Endothelial cell of umbilical vein (primary cell): ENCODE data around the gene FAM209A. TPM values are rescaled to one million over a fixed set of nuclear protein-coding genes. Genes with fewer than 3 reads are reported as not detected.
A peak's percentile ranks its signal among the peaks of the same experiment; 100 is the strongest.

Experiments used
- BruUV-seq: library from RNA; stranded (reverse); fragments of 400-500 nt; replicated peaks from 2 replicates; lab custom pipeline; 2021; lab: Mats Ljungman, UMichigan
- CTCF ChIA-PET: fragments of 300-600, 350-600 bp; sonication (Branson Sonifier 250); formaldehyde crosslinking; loops from one replicate; lab custom pipeline; 2021; ENCODE audit warnings: antibody characterized with exemption, inconsistent platforms; lab: Charles Lee
- POLR2A ChIA-PET: fragments of 300-600, 350-600 bp; sonication (Branson Sonifier 250); formaldehyde crosslinking; loops from one replicate; lab custom pipeline; 2021; ENCODE audit warnings: antibody characterized with exemption, inconsistent platforms; lab: Charles Lee
- DNase-seq: peaks from one replicate; pipeline ENCODE4 v3.0.0-alpha.2; 2011; ENCODE audit warnings: low read depth, low spot score
- FAIRE-seq: peaks from 2 replicates; lab custom pipeline; 2011; peaks lifted over from hg19 to GRCh38; lab: Jason Lieb, UNC
- H2AFZ ChIP-seq: 2 replicates; pipeline ENCODE4 v1.6.0; 2012; ENCODE audit warnings: low read depth, low read length, control low read depth, inconsistent platforms
- H3K27ac ChIP-seq: 2 replicates; pipeline ENCODE4 v1.5.1; 2011; ENCODE audit warnings: low read depth, mild to moderate bottlenecking, control low read depth, low read length, moderate library complexity; ENCODE audit not compliant: insufficient read depth
- H3K27me3 ChIP-seq, 2 experiments: 2 replicates each; pipeline versions ENCODE4 v1.6.0 to v1.6.1; 2011; ENCODE audit warnings: low read length in 2 of 2, mixed read lengths in 1 of 2; ENCODE audit not compliant: control insufficient read depth in 2 of 2, insufficient read depth in 2 of 2
- H3K36me3 ChIP-seq, 2 experiments: 2 replicates in 1 of 2; 3 replicates in 1 of 2; pipeline ENCODE4 v1.5.1; 2011; ENCODE audit warnings: low read length in 2 of 2, mild to moderate bottlenecking in 1 of 2, moderate library complexity in 1 of 2; ENCODE audit not compliant: control insufficient read depth in 2 of 2, insufficient read depth in 2 of 2; ENCODE audit errors: extremely low read depth in 1 of 2
- H3K4me1 ChIP-seq: 3 replicates; pipeline ENCODE4 v1.5.1; 2011; ENCODE audit warnings: mild to moderate bottlenecking, low read length; ENCODE audit not compliant: control insufficient read depth, insufficient read depth; ENCODE audit errors: extremely low read depth
- H3K4me2 ChIP-seq: 2 replicates; pipeline ENCODE4 v1.6.1; 2011; ENCODE audit warnings: low read length, control low read depth, mixed read lengths; ENCODE audit not compliant: insufficient read depth
- H3K4me3 ChIP-seq, 3 experiments: fragments of 200-600 bp in 1 of 3; sonication (generic), shearing (Covaris generic) in 1 of 3; replicated peaks in 1 of 3; 2 replicates each; pipeline ENCODE4 v1.5.1; 2011 to 2016; ENCODE audit warnings: control low read depth in 3 of 3, low read length in 3 of 3, mild to moderate bottlenecking in 2 of 3, inconsistent platforms in 1 of 3, low read depth in 1 of 3, moderate library complexity in 1 of 3; ENCODE audit not compliant: insufficient read depth in 1 of 3
- H3K79me2 ChIP-seq: 2 replicates; pipeline ENCODE4 v1.6.0; 2012; ENCODE audit warnings: low read length, inconsistent platforms; ENCODE audit not compliant: control insufficient read depth, insufficient read depth
- H3K9ac ChIP-seq: replicated peaks from 2 replicates; pipeline ENCODE3; 2011; ENCODE audit warnings: low read length, control low read depth; ENCODE audit not compliant: insufficient read depth; ENCODE audit errors: extremely low read depth
- H3K9me1 ChIP-seq: replicated peaks from 3 replicates; pipeline ENCODE4 v1.6.0; 2011; ENCODE audit warnings: mild to moderate bottlenecking, low read length; ENCODE audit not compliant: control insufficient read depth, insufficient read depth; ENCODE audit errors: extremely low read depth
- H3K9me3 ChIP-seq: replicated peaks from 2 replicates; pipeline ENCODE4 v1.5.1; 2012; ENCODE audit warnings: low read length, inconsistent platforms; ENCODE audit not compliant: control insufficient read depth, insufficient read depth
- H4K20me1 ChIP-seq: replicated peaks from 2 replicates; pipeline ENCODE3; 2011; ENCODE audit warnings: mild to moderate bottlenecking, low read length; ENCODE audit not compliant: control insufficient read depth, insufficient read depth; ENCODE audit errors: extremely low read depth
- CTCF ChIP-seq, 2 donors: IDR thresholded peaks; 1 replicate in 1 of 2; 2 replicates in 1 of 2; pipeline ENCODE4 v1.5.1; 2011; ENCODE audit warnings: low read length in 2 of 2, mild to moderate bottlenecking in 2 of 2, moderate library complexity in 2 of 2, control low read depth in 1 of 2, inconsistent platforms in 1 of 2, low read depth in 1 of 2; ENCODE audit not compliant: insufficient read depth in 1 of 2; ENCODE audit errors: extremely low read depth in 1 of 2
- EZH2 ChIP-seq: IDR thresholded peaks from 2 replicates; pipeline ENCODE4 v1.6.1; 2012; ENCODE audit warnings: borderline replicate concordance, low read depth, mild to moderate bottlenecking, moderate library complexity, low read length, inconsistent platforms; ENCODE audit not compliant: severe bottlenecking
- FOS ChIP-seq: IDR thresholded peaks from 2 replicates; pipeline ENCODE4 v1.6.1; 2011; ENCODE audit warnings: mild to moderate bottlenecking, low read length, moderate library complexity, borderline replicate concordance; ENCODE audit not compliant: insufficient read depth
- GATA2 ChIP-seq: IDR thresholded peaks from 2 replicates; pipeline ENCODE4 v1.7.0; 2011; ENCODE audit warnings: low read depth, mild to moderate bottlenecking, moderate library complexity, mixed read lengths, low read length; ENCODE audit not compliant: insufficient read length, insufficient read depth
- JUN ChIP-seq: IDR thresholded peaks from 2 replicates; pipeline ENCODE4 v1.6.1; 2011; ENCODE audit warnings: borderline replicate concordance, low read depth; ENCODE audit not compliant: insufficient read length, insufficient read depth
- MAX ChIP-seq: IDR thresholded peaks from 2 replicates; pipeline ENCODE4 v1.6.1; 2011; ENCODE audit not compliant: insufficient read depth, insufficient read length
- MYC ChIP-seq: IDR thresholded peaks from one replicate; pipeline ENCODE4 v1.6.1; 2011; ENCODE audit warnings: mild to moderate bottlenecking, low read depth, low read length
- POLR2A ChIP-seq: IDR thresholded peaks from 2 replicates; pipeline ENCODE4 v1.6.1; 2012; ENCODE audit warnings: low read depth, mild to moderate bottlenecking, control low read depth, low read length
- POLR2AphosphoS5 ChIP-seq: IDR thresholded peaks from 2 replicates; pipeline ENCODE4 v1.6.1; 2012; ENCODE audit warnings: low read depth, mild to moderate bottlenecking, control low read depth, low read length, moderate library complexity; ENCODE audit not compliant: insufficient read depth
- dilution Hi-C: fragments of 300-500 bp; cut with MboI; formaldehyde crosslinking; loops from one replicate; pipeline ENCODE4 v1.15.0; 2019; ENCODE audit warnings: low sequenced_read_pairs; ENCODE audit not compliant: extremely low pct_ligation_motif_present
- intact Hi-C: fragments of 100-400 bp; cut with micrococcal nuclease; formaldehyde crosslinking; loops from one replicate; pipeline ENCODE4 v1.10.0; 2022
- polyA plus RNA-seq, 4 experiments: library from polyadenylated mRNA; depleted of rRNA in 3 of 4; stranded (reverse) in 3 of 4; unstranded in 1 of 4; fragments of >200 nt; gene quantifications; 2 replicates each; pipeline versions ENCODE4 v1.2.1 to v1.2.3, GENCODE V29; 2011 to 2012; ENCODE audit warnings: missing spikeins in 1 of 4
- total RNA-seq: library from RNA; stranded (reverse); gene quantifications from 2 replicates; pipeline ENCODE4 v1.2.3, GENCODE V29; 2021

Gene FAM209A
- total and polyA plus RNA-seq, 2 donors (not counting 3 experiments of a cell fraction or from before 2014, with no cell fraction given): 0.37 to 0.49 TPM

GRCh38 chr20:56518126-56518525, 6.4 kb upstream of the FAM209A start:
- Histone ChIP-seq H3K79me2 (no peaks in the 10 kb centered on the region), H3K9me3 (no peaks in the 10 kb centered on the region), H3K4me1 (no peaks in the 10 kb centered on the region), H3K9ac (no peak overlapping the region), H3K27ac (no peak overlapping the region), H3K27me3 (no peaks in the 10 kb centered on the region), H3K4me2 (no peak overlapping the region), H4K20me1 (no peaks in the 10 kb centered on the region), H3K9me1 (no peaks in the 10 kb centered on the region), H3K4me3 (no peak overlapping the region), H3K36me3 (peaks cover 11 to 39% of the 10 kb centered on the region in 2 experiments), H2AFZ (no peak overlapping the region)
- ChIA-PET POLR2A (no interaction called here), CTCF (no interaction called here)
- FAIRE-seq (no peak), DNase-seq (no peak)
- dilution Hi-C loops: no loop called here
- TSS peak; percentile 63 for BruUV-seq
- intact Hi-C loops: no loop called here
- TF ChIP-seq FOS (no peak), POLR2A (no peak), GATA2 (no peak), POLR2AphosphoS5 (no peak), CTCF (IDR thresholded peaks at IDR 0.05; ENCODE audit: extremely low read depth in 1 of 2, insufficient read depth in 1 of 2, low read depth in 1 of 2, low read length in 2 of 2) (no peak), JUN (no peak), EZH2 (no peak), MAX (no peak), MYC (no peak)
